Calu3 (cell line): ENCODE measurements around the gene APOA1. TPM values are rescaled to one million over a fixed set of nuclear protein-coding genes. Genes with fewer than 3 reads are reported as not detected.

Source experiments
- BruUV-seq: library from RNA; stranded (reverse); fragments of 400-500 nt; replicated peaks from 2 replicates; lab custom pipeline; 2021; lab: Mats Ljungman, UMichigan
- CTCF ChIA-PET: fragments of 300-600 bp; sonication (Branson Sonifier 250); formaldehyde crosslinking; loops from one replicate; lab custom pipeline; 2022; ENCODE audit warnings: antibody characterized with exemption; lab: Charles Lee
- DNase-seq: peaks from one replicate; pipeline ENCODE4 v3.0.0; 2022
- H3K27ac Mint-ChIP-seq: one replicate; pipeline ENCODE4 v1.8.0; 2022; ENCODE audit warnings: mixed read lengths; ENCODE audit not compliant: unreplicated experiment
- H3K27me3 Mint-ChIP-seq: one replicate; pipeline ENCODE4 v1.8.0; 2022; ENCODE audit warnings: mixed read lengths; ENCODE audit not compliant: unreplicated experiment
- H3K36me3 Mint-ChIP-seq: one replicate; pipeline ENCODE4 v1.8.0; 2022; ENCODE audit warnings: mild to moderate bottlenecking, moderate library complexity, mixed read lengths; ENCODE audit not compliant: insufficient read depth, unreplicated experiment
- H3K4me1 Mint-ChIP-seq: one replicate; pipeline ENCODE4 v1.8.0; 2022; ENCODE audit warnings: mild to moderate bottlenecking, low read depth, mixed read lengths; ENCODE audit not compliant: unreplicated experiment
- H3K4me3 Mint-ChIP-seq: one replicate; pipeline ENCODE4 v1.8.0; 2022; ENCODE audit warnings: mild to moderate bottlenecking, low read depth, moderate library complexity, mixed read lengths; ENCODE audit not compliant: unreplicated experiment
- H3K9me3 Mint-ChIP-seq: one replicate; pipeline ENCODE4 v1.8.0; 2022; ENCODE audit warnings: low read depth, mixed read lengths; ENCODE audit not compliant: unreplicated experiment
- CTCF ChIP-seq: fragments of 200-600 bp; IDR thresholded peaks from one replicate; pipeline ENCODE4 v1.8.0; 2022; ENCODE audit warnings: antibody characterized with exemption; ENCODE audit not compliant: unreplicated experiment
- intact Hi-C: fragments of 100-400 bp; cut with micrococcal nuclease; formaldehyde crosslinking; loops from one replicate; pipeline ENCODE4 v1.10.0; 2022; ENCODE audit not compliant: unreplicated experiment
- total RNA-seq: library from RNA; stranded (reverse); gene quantifications from 2 replicates; pipeline ENCODE4 v1.2.3, GENCODE V29; 2022

APOA1 gene
- total RNA-seq, 1 experiment from 2014 or later, result not detected

- intact Hi-C loops, result loop anchor here (5.0 kb wide), 2 partner anchors 44 to 314 kb away; partner anchors contain the start of gene APOA1
- Mint-ChIP-seq H3K9me3 (no peaks in the 10 kb centered on the region), H3K36me3 (peaks cover 6% of the 10 kb centered on the region), H3K27me3 (no peaks in the 10 kb centered on the region), H3K4me1 (peaks cover 8% of the 10 kb centered on the region), H3K27ac (no peak overlapping the region), H3K4me3 (no peak overlapping the region)
- CTCF ChIA-PET, result no interaction called here
- no peak for DNase-seq
- BruUV-seq, result no TSS peak
- TF ChIP-seq CTCF, result no peak
Observed at GRCh38 chr11:116792869-116793771, 44.3 kb downstream of the APOA1 start.

GRCh38 chr11:116792144-116792868, 45.1 kb downstream of the APOA1 start:
- DNase-seq, result no peak
- no peak for TF ChIP-seq CTCF
- BruUV-seq, result no TSS peak
- Mint-ChIP-seq H3K27ac (no peak overlapping the region), H3K27me3 (no peaks in the 10 kb centered on the region), H3K36me3 (peaks cover 14% of the 10 kb centered on the region), H3K9me3 (no peaks in the 10 kb centered on the region), H3K4me1 (peaks cover 11% of the 10 kb centered on the region), H3K4me3 (no peak overlapping the region)
- CTCF ChIA-PET, result interaction anchor here (1.5 kb wide), 1 partner anchor 434 kb away, joined by 4 read pairs; no protein-coding TSS in a partner anchor
- intact Hi-C loops, result loop anchor here (5.0 kb wide), 2 partner anchors 45 to 315 kb away; partner anchors contain the start of gene APOA1

GRCh38 chr11:116791813-116792143, 45.6 kb downstream of the APOA1 start, which contains the start of gene APOA5:
TSS of gene APOA5 (minus strand) at chr11:116791879. CDS start at chr11:116791860, 19 bp downstream.
- no peak within 1 kb of the TSS for H3K27ac Mint-ChIP-seq
- no peaks in the 10 kb centered on the region for H3K27me3 Mint-ChIP-seq
- TF ChIP-seq CTCF, result no peak
- intact Hi-C loops, result loop anchor here (5.0 kb wide), 2 partner anchors 46 to 316 kb away; partner anchors contain the start of gene APOA1
- CTCF ChIA-PET, result interaction anchor here (0.5 to 1.9 kb wide), 5 partner anchors 44 to 435 kb away, joined by 3 to 39 read pairs (median 4); no protein-coding TSS in a partner anchor
- no TSS peak for BruUV-seq
- no peak for DNase-seq
- no peak within 1 kb of the TSS for H3K4me3 Mint-ChIP-seq
- H3K36me3 Mint-ChIP-seq, result peaks cover 19% of the 10 kb centered on the region
- peaks cover 16% of the 10 kb centered on the region for H3K4me1 Mint-ChIP-seq
- H3K9me3 Mint-ChIP-seq, result no peaks in the 10 kb centered on the region

- DNase-seq, result peak; percentile 77
- Mint-ChIP-seq H3K4me3 (no peak overlapping the region), H3K9me3 (no peaks in the 10 kb centered on the region), H3K4me1 (peaks cover 17% of the 10 kb centered on the region), H3K27ac (no peak overlapping the region), H3K36me3 (peaks cover 21% of the 10 kb centered on the region), H3K27me3 (no peaks in the 10 kb centered on the region)
- no TSS peak for BruUV-seq
- CTCF ChIA-PET, result interaction anchor here (0.5 to 1.9 kb wide), 5 partner anchors 45 to 435 kb away, joined by 3 to 39 read pairs (median 4); no protein-coding TSS in a partner anchor
- intact Hi-C loops, result loop anchor here (5.0 kb wide), 2 partner anchors 46 to 316 kb away; partner anchors contain the start of gene APOA1
- peak; percentile 57 for TF ChIP-seq CTCF
Observed at GRCh38 chr11:116791002-116791812, 46.2 kb downstream of the APOA1 start.
